Stimulated activated CD4-positive, alpha-beta T cell treated with anti-CD3 and anti-CD28 coated beads, TNF-alpha, amount 100 ng/mL, for 48 hours (primary cell): ENCODE measurements around the gene ERICH4.

Experiments used
- DNase-seq, 3 donors: peaks; one replicate each; pipeline ENCODE4 v3.0.0-alpha.2; 2020; ENCODE audit warnings: low read depth in 3 of 3

The ERICH4 gene

GRCh38 chr19:41414461-41414860 lies 28.5 kb upstream of the ERICH4 start:
- DNase-seq = no peak

- no peak for DNase-seq
Observed at GRCh38 chr19:41415154-41415571, 27.8 kb upstream of the ERICH4 start.

- no peak for DNase-seq
Observed at GRCh38 chr19:41416194-41416674, 26.7 kb upstream of the ERICH4 start.

- DNase-seq = no peak
Observed at GRCh38 chr19:41420101-41420880, 22.7 kb upstream of the ERICH4 start.

DNA sequence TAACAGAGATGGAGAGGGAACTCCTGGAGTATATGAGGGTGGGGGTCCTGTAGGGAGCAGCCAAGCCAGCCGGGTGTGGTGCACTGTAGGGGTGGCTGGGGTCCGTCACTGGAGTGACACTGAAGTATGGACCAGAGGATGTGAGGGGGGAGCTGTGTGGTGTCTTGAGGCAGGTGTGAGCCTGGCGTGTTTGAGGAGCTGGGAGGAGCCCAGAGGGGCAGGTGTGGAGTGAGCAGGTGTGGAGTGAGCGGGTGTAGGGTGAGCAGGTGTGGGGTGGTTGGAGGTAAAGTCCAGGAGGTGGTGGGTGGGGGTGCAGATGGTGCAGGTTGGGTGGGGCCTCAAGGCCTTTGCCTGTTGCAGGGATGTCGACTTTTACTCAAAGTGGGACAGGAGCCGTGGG lies 21.6 kb upstream of the ERICH4 start:
- DNase-seq = no peak

- no peak for DNase-seq
Observed at GRCh38 chr19:41421973-41422372, 21.0 kb upstream of the ERICH4 start.

- DNase-seq = no peak
Observed at GRCh38 chr19:41422456-41422855, 20.5 kb upstream of the ERICH4 start.

DNA sequence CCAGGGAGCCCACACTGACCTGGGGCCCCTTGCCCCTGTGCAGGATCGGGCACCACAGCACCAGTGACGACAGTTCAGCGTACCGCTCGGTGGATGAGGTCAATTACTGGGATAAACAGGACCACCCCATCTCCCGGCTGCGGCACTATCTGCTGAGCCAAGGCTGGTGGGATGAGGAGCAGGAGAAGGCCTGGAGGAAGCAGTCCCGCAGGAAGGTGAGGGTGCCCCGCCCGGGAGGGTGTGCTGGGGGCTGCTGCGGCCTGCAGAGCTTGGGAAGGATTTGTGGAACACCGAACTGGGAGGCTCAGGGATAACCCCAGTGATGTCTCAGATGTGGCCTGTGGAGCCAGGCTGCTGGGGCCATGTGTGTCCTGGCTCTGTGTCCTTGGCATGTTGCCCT lies 20.0 kb upstream of the ERICH4 start:
- DNase-seq = no peak

- no peak for DNase-seq
Observed at GRCh38 chr19:41424335-41425173, 18.4 kb upstream of the ERICH4 start.

DNA sequence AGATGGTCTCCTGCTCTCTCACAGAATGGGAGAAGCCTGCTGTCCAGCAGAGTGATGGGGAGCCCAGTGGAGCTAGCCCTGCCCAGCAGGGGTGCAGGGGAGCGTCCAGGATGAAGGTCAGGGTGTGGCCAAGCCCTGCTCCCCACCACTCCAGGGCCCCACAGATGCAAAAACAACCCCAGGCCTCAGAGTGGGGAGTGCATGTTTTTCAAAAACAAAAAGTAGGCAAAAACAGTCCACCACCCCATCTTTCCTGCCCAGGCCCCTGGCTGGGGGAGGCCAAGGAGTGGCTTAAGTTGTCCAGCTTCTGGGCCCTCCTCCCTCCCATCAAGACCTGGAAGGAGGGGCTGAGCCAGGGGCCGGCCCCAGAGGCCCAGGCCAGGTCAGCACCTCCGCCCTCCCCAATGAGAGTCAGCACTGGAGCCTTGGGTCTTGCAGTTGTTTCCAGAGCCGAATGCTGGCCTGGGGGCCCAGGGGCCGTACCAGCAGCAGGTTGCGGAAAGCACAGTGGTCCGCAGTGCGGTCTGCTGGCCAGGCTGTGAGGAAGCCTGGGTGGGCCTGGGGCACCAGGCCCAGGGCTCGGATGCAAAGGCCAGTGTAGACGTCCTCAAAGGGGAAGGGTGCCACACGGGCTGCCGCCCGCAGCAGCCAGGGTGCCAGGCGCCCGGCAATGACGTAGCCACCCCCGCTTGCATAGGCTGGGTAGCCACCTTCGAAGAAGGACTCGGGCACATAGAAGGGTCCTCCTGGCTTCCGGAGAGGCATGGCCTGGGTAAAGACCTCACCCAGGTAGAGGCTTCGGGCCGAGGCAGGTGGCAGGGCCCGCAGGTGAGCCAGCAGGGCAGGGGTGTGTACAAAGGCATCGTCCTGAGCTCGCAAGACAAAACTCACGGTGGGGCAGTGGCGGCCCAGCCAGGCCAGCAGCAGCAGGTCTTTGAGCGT lies 17.5 kb upstream of the ERICH4 start:
- no peak for DNase-seq

- DNase-seq = no peak
Observed at GRCh38 chr19:41426116-41426841, 16.7 kb upstream of the ERICH4 start.

GRCh38 chr19:41426952-41427646 lies 15.9 kb upstream of the ERICH4 start, which contains the start of gene B3GNT8:
B3GNT8 (minus strand) TSS chr19:41427374; CDS start chr19:41426778, 596 bp downstream.
- DNase-seq = peak in 1 of 3 donors; percentile 41

- DNase-seq = peak in 1 of 3 donors; percentile 17
Observed at GRCh38 chr19:41427647-41428480, 15.1 kb upstream of the ERICH4 start.

- DNase-seq = no peak
Observed at GRCh38 chr19:41428481-41428859, 14.5 kb upstream of the ERICH4 start.

- no peak for DNase-seq
Observed at GRCh38 chr19:41430922-41431321, 12.0 kb upstream of the ERICH4 start.

- DNase-seq = no peak
Observed at GRCh38 chr19:41431426-41432386, 11.2 kb upstream of the ERICH4 start.

- no peak for DNase-seq
Observed at GRCh38 chr19:41433171-41433570, 9.8 kb upstream of the ERICH4 start.

DNA sequence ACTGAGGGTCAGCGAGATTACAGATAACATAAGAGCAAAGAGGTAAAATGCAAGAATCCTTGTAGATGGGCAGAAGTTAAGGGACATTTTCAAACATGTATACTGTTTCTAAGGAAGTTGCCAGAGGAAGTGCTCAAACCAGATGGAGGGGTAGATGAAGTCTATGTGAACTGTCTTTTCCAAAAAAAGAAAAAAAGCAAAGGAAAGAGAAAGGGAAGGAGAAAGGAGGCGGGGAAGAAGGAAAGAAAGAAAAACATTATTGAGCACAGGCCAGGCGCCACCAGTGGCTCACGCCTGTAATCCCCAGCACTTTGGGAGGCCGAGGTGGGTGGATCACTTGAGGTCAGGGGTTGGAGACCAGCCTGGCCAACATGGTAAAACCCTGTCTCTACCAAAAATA lies 8.5 kb upstream of the ERICH4 start:
- DNase-seq = no peak
